HG03571 (cell line): Measurements from ENCODE around the gene IL13RA1.
"Not testable (repeated sequence)": the region's sequence is repeated elsewhere in the genome, so short reads cannot be mapped to it uniquely, and the experiment has no call there.

ENCODE experiments used
- ATAC-seq: cut with Tn5 transposase; IDR thresholded peaks from one replicate; pipeline ENCODE4 v1.9.1; 2021; ENCODE audit not compliant: unreplicated experiment

Gene IL13RA1

GRCh38 chrX:118727686-118728339 lies 407 bp downstream of the IL13RA1 start:
- ATAC-seq: no peak

GRCh38 chrX:118729042-118729652 lies 1.7 kb downstream of the IL13RA1 start:
- no peak for ATAC-seq

- ATAC-seq: no peak
Observed at GRCh38 chrX:118730500-118731247, 3.3 kb downstream of the IL13RA1 start.

GRCh38 chrX:118732551-118732950 lies 5.1 kb downstream of the IL13RA1 start:
- ATAC-seq: not testable (repeated sequence)

GRCh38 chrX:118734909-118735308 lies 7.5 kb downstream of the IL13RA1 start:
- ATAC-seq: peak; percentile 61

- ATAC-seq: peak; percentile 59
Observed at GRCh38 chrX:118736394-118737010, 9.1 kb downstream of the IL13RA1 start.

- no peak for ATAC-seq
Observed at GRCh38 chrX:118739577-118739976, 12.2 kb downstream of the IL13RA1 start.

GRCh38 chrX:118740276-118740889 lies 13.0 kb downstream of the IL13RA1 start:
- no peak for ATAC-seq

- no peak for ATAC-seq
Observed at GRCh38 chrX:118742176-118742575, 14.8 kb downstream of the IL13RA1 start.

- no peak for ATAC-seq
Observed at GRCh38 chrX:118745570-118745969, 18.2 kb downstream of the IL13RA1 start.

GRCh38 chrX:118751950-118752783 lies 24.8 kb downstream of the IL13RA1 start:
- ATAC-seq: peak; percentile 82

- no peak for ATAC-seq
Observed at GRCh38 chrX:118755633-118756032, 28.2 kb downstream of the IL13RA1 start.

- no peak for ATAC-seq
Observed at GRCh38 chrX:118756101-118756500, 28.7 kb downstream of the IL13RA1 start.

GRCh38 chrX:118758511-118758910 lies 31.1 kb downstream of the IL13RA1 start:
- ATAC-seq: no peak

- no peak for ATAC-seq
Observed at GRCh38 chrX:118760025-118760424, 32.6 kb downstream of the IL13RA1 start.

- no peak for ATAC-seq
Observed at GRCh38 chrX:118761939-118762707, 34.7 kb downstream of the IL13RA1 start.

GRCh38 chrX:118763489-118763888 lies 36.1 kb downstream of the IL13RA1 start:
- no peak for ATAC-seq

- ATAC-seq: no peak
Observed at GRCh38 chrX:118764122-118764521, 36.7 kb downstream of the IL13RA1 start.

GRCh38 chrX:118770133-118770760 lies 42.8 kb downstream of the IL13RA1 start:
- ATAC-seq: no peak
